ENCODE results near the gene APOC4. TPM values are rescaled to one million over a fixed set of nuclear protein-coding genes. Genes with fewer than 3 reads are reported as not detected.

Gene APOC4
- total RNA-seq (2022; extraction: Qiagen RNA extraction) = not detected in 5 replicates

GRCh38 chr19:44942067-44942571 lies at the start of gene APOC4:
TSS of gene APOC4 (plus strand) at chr19:44942237. CDS start at chr19:44942278, 41 bp downstream.

DNA sequence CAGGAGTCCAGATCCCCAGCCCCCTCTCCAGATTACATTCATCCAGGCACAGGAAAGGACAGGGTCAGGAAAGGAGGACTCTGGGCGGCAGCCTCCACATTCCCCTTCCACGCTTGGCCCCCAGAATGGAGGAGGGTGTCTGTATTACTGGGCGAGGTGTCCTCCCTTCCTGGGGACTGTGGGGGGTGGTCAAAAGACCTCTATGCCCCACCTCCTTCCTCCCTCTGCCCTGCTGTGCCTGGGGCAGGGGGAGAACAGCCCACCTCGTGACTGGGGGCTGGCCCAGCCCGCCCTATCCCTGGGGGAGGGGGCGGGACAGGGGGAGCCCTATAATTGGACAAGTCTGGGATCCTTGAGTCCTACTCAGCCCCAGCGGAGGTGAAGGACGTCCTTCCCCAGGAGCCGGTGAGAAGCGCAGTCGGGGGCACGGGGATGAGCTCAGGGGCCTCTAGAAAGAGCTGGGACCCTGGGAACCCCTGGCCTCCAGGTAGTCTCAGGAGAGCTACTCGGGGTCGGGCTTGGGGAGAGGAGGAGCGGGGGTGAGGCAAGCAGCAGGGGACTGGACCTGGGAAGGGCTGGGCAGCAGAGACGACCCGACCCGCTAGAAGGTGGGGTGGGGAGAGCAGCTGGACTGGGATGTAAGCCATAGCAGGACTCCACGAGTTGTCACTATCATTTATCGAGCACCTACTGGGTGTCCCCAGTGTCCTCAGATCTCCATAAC lies 36.4 kb upstream of the APOC4 start, which contains the start of gene APOE:
Gene APOE (plus strand): TSS at position 360 of the 724 bp plus-strand sequence. CDS start 829 bp downstream, outside the sequence.

DNA sequence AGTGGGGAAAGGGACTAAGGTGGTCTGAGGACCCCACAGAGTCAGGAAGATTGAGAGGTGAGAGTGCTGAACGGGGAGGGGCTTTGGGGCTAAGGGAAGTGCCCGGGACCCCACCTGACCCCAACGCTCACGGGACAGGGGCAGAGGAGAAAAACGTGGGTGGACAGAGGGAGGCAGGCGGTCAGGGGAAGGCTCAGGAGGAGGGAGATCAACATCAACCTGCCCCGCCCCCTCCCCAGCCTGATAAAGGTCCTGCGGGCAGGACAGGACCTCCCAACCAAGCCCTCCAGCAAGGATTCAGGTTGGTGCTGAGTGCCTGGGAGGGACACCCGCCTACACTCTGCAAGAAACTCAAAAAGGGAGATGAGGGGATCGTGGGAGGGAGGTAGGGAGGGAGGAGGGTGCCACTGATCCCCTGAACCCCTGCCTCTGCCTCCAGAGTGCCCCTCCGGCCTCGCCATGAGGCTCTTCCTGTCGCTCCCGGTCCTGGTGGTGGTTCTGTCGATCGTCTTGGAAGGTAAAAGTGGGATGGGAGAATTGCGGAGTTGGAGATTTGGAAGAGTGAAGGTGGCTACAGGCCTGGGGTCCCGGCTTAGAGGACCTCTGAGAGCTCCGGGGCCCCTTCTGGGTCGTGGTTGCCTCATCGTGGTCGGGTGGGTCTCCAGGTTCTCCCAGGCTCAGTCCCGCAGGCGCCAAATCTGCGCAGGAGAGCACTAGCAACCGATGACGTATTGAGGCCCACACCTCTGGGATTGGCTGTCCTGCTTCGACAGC lies 27.4 kb upstream of the APOC4 start, which contains the start of gene APOC1:
Gene APOC1 (plus strand): TSS at position 176 of the 774 bp plus-strand sequence. CDS start 284 bp downstream, at position 460.

DNA sequence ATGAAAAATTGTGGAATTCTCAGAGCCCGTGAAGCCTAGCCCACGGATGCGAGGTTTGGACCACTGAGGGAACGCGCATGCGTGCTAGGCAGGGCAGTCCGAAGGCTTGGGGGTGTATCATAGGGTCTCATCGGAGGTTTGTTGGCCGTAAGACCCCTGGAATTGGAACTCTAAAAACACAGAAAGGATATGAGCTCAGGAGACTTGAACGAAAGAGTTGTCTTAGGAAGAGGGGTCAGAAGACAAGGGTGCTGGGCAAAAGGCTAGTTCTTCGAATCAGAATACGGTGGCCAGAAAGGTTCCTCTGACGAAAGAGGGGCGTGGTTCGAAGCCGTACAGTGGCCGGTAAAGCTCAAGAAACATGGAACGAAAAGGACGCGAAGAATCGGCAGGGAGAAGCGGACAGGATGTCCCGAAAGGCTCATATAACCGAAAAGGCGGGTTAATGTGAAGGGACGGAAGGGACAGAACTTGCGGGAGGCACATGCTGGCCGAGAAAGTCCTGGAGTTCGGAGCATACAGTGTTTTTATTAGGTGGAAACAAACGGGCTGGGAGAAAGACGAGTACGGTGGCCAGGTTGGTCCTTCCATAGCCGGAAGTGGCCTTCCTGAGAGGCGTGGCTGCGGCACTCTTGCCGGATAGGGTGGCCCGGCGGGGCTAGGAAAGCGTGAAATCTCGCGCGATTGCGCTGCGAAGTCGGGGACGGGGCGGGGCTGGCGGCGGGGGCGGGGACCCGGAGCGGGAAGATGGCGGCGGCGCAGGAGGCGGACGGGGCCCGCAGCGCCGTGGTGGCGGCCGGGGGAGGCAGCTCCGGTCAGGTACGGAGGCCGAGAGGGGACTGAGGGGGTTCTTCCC lies 12.8 kb downstream of the APOC4 start, which contains the start of gene CLPTM1:
Gene CLPTM1 (plus strand): TSS at position 732 of the 856 bp plus-strand sequence. CDS start 16 bp downstream, at position 748.

Other genes with a start within 250 kb of the APOC4 start
- 0.03 to 0.13 TPM (median 0.11 TPM) in 5 replicates for gene CEACAM16, start 243.1 kb upstream of the APOC4 start, total RNA-seq (2022; extraction: Qiagen RNA extraction)
- 30.5 to 57.6 TPM (median 56.5 TPM) in 5 replicates for gene BCL3, start 193.5 kb upstream of the APOC4 start, total RNA-seq (2022; extraction: Qiagen RNA extraction)
- gene CBLC, start 164.3 kb upstream of the APOC4 start, total RNA-seq (2022; extraction: Qiagen RNA extraction) = 0.06 TPM in 1 of 5 replicates, not detected in the others
- 68.3 to 86.8 TPM (median 84.1 TPM) in 5 replicates for gene BCAM, start 133.1 kb upstream of the APOC4 start, total RNA-seq (2022; extraction: Qiagen RNA extraction)
- 71.2 to 83.6 TPM (median 79.1 TPM) in 5 replicates for gene NECTIN2, start 95.9 kb upstream of the APOC4 start, total RNA-seq (2022; extraction: Qiagen RNA extraction)
- 182 to 258 TPM (median 243 TPM) in 5 replicates for gene TOMM40, start 51.0 kb upstream of the APOC4 start, total RNA-seq (2022; extraction: Qiagen RNA extraction)
- 10.6 to 22.1 TPM (median 14.8 TPM) in 5 replicates for gene APOE, start 36.4 kb upstream of the APOC4 start, total RNA-seq (2022; extraction: Qiagen RNA extraction)
- gene APOC1, start 27.6 kb upstream of the APOC4 start, total RNA-seq (2022; extraction: Qiagen RNA extraction) = 110 to 119 TPM (median 111 TPM) in 5 replicates
- not detected in 5 replicates for gene APOC2, start 3.8 kb downstream of the APOC4 start, total RNA-seq (2022; extraction: Qiagen RNA extraction)
- 140 to 185 TPM (median 176 TPM) in 5 replicates for gene CLPTM1, start 13.1 kb downstream of the APOC4 start, total RNA-seq (2022; extraction: Qiagen RNA extraction)
- 23.1 to 46.1 TPM (median 39.5 TPM) in 5 replicates for gene RELB, start 59.2 kb downstream of the APOC4 start, total RNA-seq (2022; extraction: Qiagen RNA extraction)
- 45.4 to 71.7 TPM (median 67.2 TPM) in 5 replicates for gene CLASRP, start 96.8 kb downstream of the APOC4 start, total RNA-seq (2022; extraction: Qiagen RNA extraction)
- 12.1 to 21.4 TPM (median 18.9 TPM) in 5 replicates for gene ZNF296, start 134.2 kb downstream of the APOC4 start, total RNA-seq (2022; extraction: Qiagen RNA extraction)
- gene GEMIN7, start 137.0 kb downstream of the APOC4 start, total RNA-seq (2022; extraction: Qiagen RNA extraction) = 91.8 to 109 TPM (median 95.5 TPM) in 5 replicates
- 31.6 to 44.7 TPM (median 43.0 TPM) in 5 replicates for gene PPP1R37, start 150.9 kb downstream of the APOC4 start, total RNA-seq (2022; extraction: Qiagen RNA extraction)
- gene NKPD1, start 218.7 kb downstream of the APOC4 start, total RNA-seq (2022; extraction: Qiagen RNA extraction) = 0.51 to 1.2 TPM (median 0.93 TPM) in 5 replicates
- 39.5 to 51.0 TPM (median 45.7 TPM) in 5 replicates for gene TRAPPC6A, start 236.0 kb downstream of the APOC4 start, total RNA-seq (2022; extraction: Qiagen RNA extraction)
- 27.5 to 36.7 TPM (median 32.6 TPM) in 5 replicates for gene BLOC1S3, start 236.5 kb downstream of the APOC4 start, total RNA-seq (2022; extraction: Qiagen RNA extraction)